Mucosa of stomach (tissue), 1 donor: ENCODE results near the gene CHSY1.

Experiments
- H3K27me3 ChIP-seq: one replicate; pipeline ENCODE4 v1.7.0; 2013; ENCODE audit warnings: mild to moderate bottlenecking, low read length; ENCODE audit not compliant: control insufficient read depth, insufficient read depth
- H3K36me3 ChIP-seq: one replicate; pipeline ENCODE4 v1.7.0; 2013; ENCODE audit warnings: low read length; ENCODE audit not compliant: control insufficient read depth, insufficient read depth
- H3K4me1 ChIP-seq: one replicate; pipeline ENCODE4 v1.7.0; 2013; ENCODE audit warnings: mild to moderate bottlenecking, low read length; ENCODE audit not compliant: control insufficient read depth, insufficient read depth
- H3K4me3 ChIP-seq: one replicate; pipeline ENCODE4 v1.7.0; 2013; ENCODE audit warnings: low read length
- H3K9ac ChIP-seq: one replicate; pipeline ENCODE4 v1.7.0; 2013; ENCODE audit warnings: mild to moderate bottlenecking, low read length, moderate library complexity
- H3K9me3 ChIP-seq: one replicate; pipeline ENCODE4 v1.7.0; 2013; ENCODE audit warnings: mild to moderate bottlenecking, low read length, moderate library complexity; ENCODE audit not compliant: control insufficient read depth
- donor health status: Pancreatic carcinoma.

The CHSY1 gene

GRCh38 chr15:101143321-101143720 is 108.5 kb downstream of the CHSY1 start:
- Histone ChIP-seq H3K4me1 (no peaks in the 10 kb centered on the region), H3K9ac (no peak overlapping the region), H3K36me3 (no peaks in the 10 kb centered on the region), H3K9me3 (no peaks in the 10 kb centered on the region), H3K4me3 (no peak overlapping the region), H3K27me3 (no peaks in the 10 kb centered on the region)

- H3K27me3 ChIP-seq = no peaks in the 10 kb centered on the region
- H3K4me3 ChIP-seq = no peak overlapping the region
- no peaks in the 10 kb centered on the region for H3K4me1 ChIP-seq
- H3K9me3 ChIP-seq = no peaks in the 10 kb centered on the region
- no peak overlapping the region for H3K9ac ChIP-seq
- H3K36me3 ChIP-seq = no peaks in the 10 kb centered on the region
These were observed 109.1 kb downstream of the CHSY1 start for GRCh38 chr15:101142711-101143110.

- Histone ChIP-seq H3K27me3 (no peaks in the 10 kb centered on the region), H3K36me3 (no peaks in the 10 kb centered on the region), H3K9me3 (no peaks in the 10 kb centered on the region), H3K4me1 (no peaks in the 10 kb centered on the region), H3K9ac (no peak overlapping the region), H3K4me3 (no peak overlapping the region)
These were observed 109.8 kb downstream of the CHSY1 start for GRCh38 chr15:101141926-101142527.

- no peaks in the 10 kb centered on the region for H3K36me3 ChIP-seq
- no peaks in the 10 kb centered on the region for H3K9me3 ChIP-seq
- no peaks in the 10 kb centered on the region for H3K27me3 ChIP-seq
- no peak overlapping the region for H3K9ac ChIP-seq
- H3K4me3 ChIP-seq = no peak overlapping the region
- no peaks in the 10 kb centered on the region for H3K4me1 ChIP-seq
These were observed 111.2 kb downstream of the CHSY1 start for GRCh38 chr15:101140697-101141065.

GRCh38 chr15:101139986-101140696 is 111.7 kb downstream of the CHSY1 start:
- H3K9ac ChIP-seq = no peak overlapping the region
- H3K9me3 ChIP-seq = no peaks in the 10 kb centered on the region
- H3K36me3 ChIP-seq = no peaks in the 10 kb centered on the region
- H3K4me1 ChIP-seq = no peaks in the 10 kb centered on the region
- H3K4me3 ChIP-seq = no peak overlapping the region
- no peaks in the 10 kb centered on the region for H3K27me3 ChIP-seq

DNA sequence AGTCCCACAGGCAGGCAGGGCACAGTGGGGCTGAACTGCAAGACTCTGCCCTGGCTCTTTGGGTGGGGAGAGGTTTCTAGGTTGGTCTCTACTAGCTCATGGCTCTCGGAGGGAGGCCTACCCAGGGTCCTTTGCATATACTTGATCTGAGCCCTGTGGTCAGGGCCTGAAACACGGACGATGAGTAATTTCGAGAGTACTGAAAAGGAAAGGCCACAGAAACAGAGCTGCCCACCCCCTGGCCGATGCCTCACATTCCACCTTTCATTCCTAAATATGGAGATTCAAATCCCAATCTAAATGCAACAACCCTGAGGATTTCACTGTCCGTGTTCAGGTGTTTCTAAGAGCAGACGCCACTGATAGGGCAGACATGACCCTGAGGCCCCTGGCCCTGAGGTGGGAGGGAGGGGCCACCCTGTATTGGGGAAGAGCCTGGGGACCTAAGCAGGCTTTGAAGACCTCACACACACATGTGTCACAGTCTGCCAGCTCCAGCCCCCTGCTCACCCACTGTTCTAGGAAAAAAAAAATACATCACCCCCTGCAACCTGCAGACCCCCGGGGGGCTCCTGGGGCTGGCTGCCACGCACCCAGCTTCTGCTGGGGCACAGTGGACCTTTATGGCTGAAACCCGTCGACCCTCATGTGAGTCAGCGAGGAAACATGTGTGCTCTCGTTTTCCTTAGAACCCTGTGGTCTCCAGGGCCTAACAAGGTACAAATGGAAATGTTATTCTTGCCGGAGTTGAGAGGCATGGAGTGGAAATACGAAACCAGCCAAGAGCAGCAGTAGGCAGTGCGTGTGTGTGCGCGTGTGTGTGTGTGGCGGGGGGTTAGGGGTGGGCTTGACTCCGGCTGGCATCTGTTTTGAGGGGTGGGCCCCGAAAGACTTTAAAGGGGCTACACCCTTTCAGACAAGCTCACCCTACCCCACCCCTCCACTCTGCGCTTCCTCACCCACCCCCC is 112.7 kb downstream of the CHSY1 start:
- Histone ChIP-seq H3K9ac (no peak overlapping the region), H3K4me3 (no peak overlapping the region), H3K27me3 (no peaks in the 10 kb centered on the region), H3K36me3 (no peaks in the 10 kb centered on the region), H3K4me1 (no peaks in the 10 kb centered on the region), H3K9me3 (no peaks in the 10 kb centered on the region)

DNA sequence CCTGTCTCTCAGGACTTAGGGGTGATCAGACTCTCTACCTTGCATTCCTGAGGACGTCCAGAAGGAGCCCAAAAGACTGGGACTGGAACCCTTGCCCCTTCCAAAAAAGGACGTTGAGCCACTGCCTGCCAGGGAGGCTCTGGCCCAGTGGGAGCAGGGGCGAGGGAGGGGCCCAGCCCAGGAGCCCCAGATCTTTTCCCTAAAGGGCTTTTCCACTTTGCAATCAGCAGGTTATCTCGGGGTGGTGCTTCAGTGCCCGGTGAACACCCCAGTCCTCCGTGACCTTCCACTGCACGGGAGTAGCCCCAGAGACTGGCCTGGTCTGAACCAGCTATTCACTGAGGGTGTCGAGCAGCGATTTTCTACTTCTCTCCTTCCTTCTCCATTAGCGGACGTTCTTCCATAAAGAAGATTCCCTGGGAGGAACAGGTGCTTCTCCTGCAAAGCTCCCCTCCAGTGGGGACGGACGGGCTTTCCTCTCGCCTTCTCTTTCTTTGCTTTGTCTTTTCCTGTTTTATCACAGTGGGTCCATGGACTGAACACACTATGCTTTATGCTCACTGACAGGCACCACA is 113.7 kb downstream of the CHSY1 start:
- Histone ChIP-seq H3K9ac (no peak overlapping the region), H3K4me3 (no peak overlapping the region), H3K36me3 (no peaks in the 10 kb centered on the region), H3K27me3 (no peaks in the 10 kb centered on the region), H3K4me1 (no peaks in the 10 kb centered on the region), H3K9me3 (no peaks in the 10 kb centered on the region)

DNA sequence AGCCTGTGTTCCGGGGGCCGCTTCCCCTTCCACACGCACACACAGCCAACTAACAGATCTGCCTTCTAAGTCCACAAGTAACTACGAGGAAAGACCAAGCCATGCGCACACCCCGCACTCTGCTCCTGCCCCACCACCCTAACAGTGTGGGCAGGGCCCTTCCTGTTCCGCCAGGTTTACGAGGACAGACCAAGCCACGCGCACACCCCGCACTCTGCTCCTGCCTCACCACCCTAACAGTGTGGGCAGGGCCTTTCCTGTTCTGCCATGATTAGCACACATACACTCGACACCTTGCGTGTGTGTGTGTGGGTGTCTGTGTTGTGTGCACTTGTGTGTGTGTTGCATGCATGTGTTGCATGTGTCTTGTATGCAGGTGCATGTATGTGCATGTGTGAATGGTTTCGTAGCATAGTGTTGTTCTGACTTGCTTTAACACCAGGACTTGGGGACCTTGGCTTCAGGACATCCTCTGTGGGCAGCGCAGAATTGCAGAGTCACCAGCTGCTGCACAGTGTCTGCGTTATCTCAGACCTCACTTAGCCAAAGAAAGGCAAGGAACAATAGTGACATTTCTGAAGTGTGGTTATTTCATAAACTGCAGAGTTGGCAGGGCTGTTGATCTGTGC is 114.4 kb downstream of the CHSY1 start:
- Histone ChIP-seq H3K9me3 (no peaks in the 10 kb centered on the region), H3K4me3 (no peak overlapping the region), H3K36me3 (no peaks in the 10 kb centered on the region), H3K9ac (no peak overlapping the region), H3K27me3 (no peaks in the 10 kb centered on the region), H3K4me1 (no peaks in the 10 kb centered on the region)

GRCh38 chr15:101136381-101137268 is 115.2 kb downstream of the CHSY1 start:
- Histone ChIP-seq H3K4me1 (no peaks in the 10 kb centered on the region), H3K9ac (no peak overlapping the region), H3K27me3 (no peaks in the 10 kb centered on the region), H3K9me3 (no peaks in the 10 kb centered on the region), H3K36me3 (no peaks in the 10 kb centered on the region), H3K4me3 (no peak overlapping the region)

GRCh38 chr15:101135532-101136166 is 116.2 kb downstream of the CHSY1 start:
- Histone ChIP-seq H3K9me3 (no peaks in the 10 kb centered on the region), H3K9ac (no peak overlapping the region), H3K36me3 (no peaks in the 10 kb centered on the region), H3K4me3 (no peak overlapping the region), H3K27me3 (no peaks in the 10 kb centered on the region), H3K4me1 (no peaks in the 10 kb centered on the region)
